Occipital lobe (tissue), 2 donors: ENCODE results near the gene ABI3. TPM values are rescaled to one million over a fixed set of nuclear protein-coding genes. Genes with fewer than 3 reads are reported as not detected.

Experiments used
- DNase-seq: peaks from one replicate; lab custom pipeline; 2025; lab: John Stamatoyannopoulos, UW
- total RNA-seq: library from RNA; depleted of rRNA; stranded (reverse); fragments of >200 nt; gene quantifications from one replicate; pipeline ENCODE4 v1.2.3, GENCODE V29; 2014

Gene ABI3
- total RNA-seq, 1 donor from 2014 or later = 0.62 TPM

DNA sequence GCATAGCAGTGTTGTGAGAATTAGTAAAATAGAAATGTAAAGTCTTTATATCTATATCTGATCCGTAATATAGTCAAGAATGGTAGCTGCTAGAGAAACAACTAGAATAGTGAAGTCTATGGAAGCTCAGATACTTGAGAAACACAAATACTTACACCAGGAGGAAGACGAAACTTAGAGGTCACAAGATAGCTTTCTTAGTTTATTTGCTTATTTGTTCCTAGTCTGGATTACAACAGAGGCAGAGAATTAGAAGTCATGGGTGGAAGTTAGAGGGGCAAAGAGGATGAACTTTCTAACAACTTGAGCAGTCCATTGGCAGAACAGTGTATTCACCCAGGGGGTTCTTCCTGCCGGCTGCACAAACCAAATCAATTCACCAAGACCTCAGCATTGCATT is 14.0 kb upstream of the ABI3 start:
- no peak for DNase-seq

DNA sequence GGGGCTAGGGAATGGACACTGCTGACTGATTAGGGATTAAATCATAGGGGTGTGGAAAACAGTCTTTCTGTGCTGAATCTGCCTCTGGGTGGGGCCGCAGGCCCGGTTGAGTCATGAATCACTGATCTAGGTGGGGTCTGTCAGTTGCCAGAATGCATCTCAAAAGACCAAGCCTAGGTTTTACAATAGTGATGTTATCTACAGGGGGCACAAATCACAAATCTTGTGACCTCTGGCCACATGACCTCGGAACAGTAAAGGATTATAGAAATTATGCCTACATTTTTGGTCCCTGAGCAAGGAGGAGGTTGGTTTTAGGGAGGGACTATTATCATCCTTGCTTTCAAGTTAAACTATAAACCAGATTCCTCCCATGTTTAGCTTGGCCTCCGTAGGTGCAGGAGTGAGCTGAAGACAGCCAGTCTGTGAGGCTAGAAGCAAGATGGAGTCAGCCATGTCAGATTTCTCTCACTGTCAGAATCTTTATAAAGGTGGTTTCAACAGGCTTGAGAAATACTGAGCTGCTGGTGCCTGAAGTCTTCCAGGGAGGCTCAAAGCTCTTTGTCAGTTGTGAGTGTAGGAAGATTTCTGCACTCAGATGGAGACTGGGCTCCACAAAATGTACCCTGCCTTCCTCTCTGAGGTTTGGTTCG is 13.0 kb upstream of the ABI3 start:
- DNase-seq = no peak

DNA sequence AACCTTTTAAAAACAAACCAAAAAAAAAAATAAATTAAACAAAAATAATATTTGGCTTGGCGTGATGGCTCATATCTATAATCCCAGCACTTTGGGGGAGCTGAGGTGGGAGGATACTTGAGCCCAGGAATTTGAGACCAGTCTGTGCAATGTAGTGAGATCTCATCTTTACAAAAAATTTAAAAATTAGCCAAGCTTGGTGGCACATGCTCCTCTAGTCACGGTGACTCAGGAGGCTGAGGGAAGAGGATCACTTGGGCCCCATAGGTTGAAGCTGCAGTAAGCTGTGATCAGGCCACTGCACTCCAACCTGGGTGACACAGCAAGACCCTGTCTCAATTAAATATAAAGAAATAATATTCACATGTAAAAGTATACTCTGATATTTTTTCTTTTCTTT is 12.3 kb upstream of the ABI3 start:
- no peak for DNase-seq

DNA sequence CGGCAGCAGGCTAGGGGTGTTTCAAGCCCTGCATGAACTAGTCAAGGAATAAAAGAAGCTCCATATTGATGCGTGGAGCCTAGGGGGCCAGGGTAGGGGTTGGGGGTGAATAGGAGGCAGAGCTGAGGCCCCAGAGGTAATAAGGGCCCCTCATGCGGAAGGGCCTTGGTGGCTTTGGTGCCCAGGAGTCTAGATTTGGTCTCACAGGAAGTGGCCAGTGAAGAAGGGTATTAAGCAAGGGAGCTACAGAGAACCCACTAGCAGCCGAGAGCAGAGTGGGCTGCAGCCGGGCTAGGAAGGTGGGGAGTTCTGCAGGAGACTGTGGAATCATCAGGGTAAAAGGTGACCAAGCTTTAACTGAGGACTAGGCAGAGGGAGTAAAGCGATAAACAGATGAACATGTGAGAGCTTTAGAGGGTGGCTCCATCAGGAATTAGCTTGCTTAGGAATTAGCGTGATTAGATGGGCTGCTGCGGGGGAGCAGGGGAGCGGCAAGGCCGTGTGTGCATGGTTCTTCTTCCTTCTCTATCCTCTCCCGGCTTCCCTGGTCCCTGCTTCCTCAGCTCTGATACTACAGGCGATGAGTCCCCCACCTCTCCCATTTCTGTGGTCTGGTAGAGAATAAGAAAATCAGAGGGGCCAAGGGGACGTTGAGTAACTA is 10.0 kb upstream of the ABI3 start:
- DNase-seq = no peak

DNA sequence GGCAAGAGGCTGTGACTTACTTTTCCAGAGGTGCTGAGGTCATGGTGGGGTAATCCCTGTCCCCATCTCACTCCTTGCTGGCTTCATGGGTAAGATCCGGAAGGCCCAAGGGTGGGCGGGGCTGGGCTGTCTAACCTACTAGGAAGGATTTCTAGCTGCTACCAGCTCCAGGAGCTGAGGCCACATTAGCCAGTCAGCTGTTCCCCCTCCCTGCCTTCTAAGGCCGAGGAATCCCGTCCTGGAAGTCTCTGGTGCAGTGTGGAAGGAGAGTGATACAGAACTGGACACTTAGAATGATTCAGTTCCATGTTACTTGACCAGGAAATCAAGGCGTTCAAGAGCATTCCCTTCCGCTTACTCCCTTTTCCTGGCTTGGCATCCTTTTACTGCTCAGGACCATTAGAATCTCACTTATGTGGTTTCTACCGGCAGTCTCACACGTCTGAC is 9.0 kb upstream of the ABI3 start:
- DNase-seq = no peak

DNA sequence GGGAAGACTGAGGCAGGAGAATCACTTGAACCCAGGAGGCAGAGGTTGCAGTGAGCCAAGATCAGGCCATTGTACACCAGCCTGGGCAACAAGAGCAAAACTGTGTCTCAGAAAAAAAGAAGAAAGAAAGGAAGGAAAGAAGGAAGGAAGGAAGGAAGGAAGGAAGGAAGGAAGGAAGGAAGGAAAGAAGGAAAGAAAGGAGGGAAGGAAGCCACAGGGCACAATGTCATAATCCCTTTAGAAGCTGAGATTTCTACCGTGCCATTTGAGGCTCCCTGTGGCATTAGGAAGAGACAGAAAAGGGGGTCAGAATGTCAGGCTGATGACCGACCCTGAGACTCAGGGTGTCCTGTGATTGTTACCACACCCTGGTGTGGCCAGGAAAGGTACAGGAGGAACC is 6.7 kb upstream of the ABI3 start:
- no peak for DNase-seq

DNA sequence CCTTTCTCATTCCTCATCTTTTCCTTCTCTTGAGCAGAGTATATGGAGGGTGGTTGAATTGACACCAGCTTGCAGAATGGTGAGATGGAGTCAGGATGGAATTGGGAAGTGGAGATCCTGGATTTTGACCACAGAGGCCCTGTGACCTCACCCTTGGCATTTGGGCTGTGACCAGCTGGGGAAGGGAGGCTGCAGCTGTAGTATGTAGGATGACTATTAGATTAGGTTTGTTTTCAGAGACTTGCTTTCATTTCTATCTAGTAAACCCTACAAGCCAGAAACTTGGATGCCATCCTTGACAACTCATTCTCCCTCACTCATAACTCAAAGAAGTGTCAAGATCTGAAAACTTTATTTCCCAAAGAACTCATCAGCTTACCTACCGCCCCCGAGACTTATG is 6.0 kb upstream of the ABI3 start:
- no peak for DNase-seq

DNA sequence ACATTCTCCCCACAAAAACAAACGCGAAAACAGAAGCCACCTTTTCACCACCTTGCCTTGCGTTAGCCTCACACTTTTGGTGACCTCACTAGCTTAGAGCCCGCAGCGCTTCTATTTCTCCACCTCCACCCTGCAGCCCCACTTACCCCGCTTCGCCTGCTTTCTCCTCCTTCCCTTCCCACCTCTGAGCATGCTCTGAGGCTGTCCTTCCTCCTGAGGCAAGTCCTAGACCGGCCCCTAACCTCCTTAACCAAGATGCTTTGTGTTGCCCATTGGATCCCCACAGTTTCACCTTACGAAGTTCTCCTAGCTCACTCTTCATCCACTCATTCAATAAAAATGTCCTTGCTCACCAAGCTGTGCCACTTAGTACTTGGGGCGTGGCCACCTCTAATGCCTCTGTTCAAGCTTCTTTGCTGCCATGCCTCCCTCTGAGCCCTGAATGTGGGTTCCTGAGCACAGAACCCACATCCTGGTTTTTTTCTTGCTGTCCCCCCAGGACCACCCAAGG is 1.4 kb upstream of the ABI3 start:
- no peak for DNase-seq

DNA sequence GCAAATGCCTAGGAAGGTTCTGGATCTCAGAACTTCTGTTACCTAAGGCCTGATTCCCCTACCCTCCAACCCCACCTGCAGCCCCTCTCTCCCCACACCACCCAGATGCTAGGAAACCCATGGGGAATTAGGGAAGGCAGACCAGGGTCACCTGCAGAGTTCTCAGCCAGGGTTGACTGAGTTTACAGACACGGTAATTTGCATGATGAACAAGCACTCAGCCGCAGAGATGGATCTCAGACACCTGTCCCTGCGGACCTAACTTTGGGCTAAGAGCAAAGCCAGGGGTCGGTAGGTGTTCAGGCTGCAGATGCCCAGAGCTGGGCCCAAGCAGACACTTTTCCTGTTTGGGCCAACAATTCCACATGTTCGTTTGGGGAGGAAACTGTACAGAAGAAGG is 2.9 kb downstream of the ABI3 start:
- DNase-seq = no peak

DNA sequence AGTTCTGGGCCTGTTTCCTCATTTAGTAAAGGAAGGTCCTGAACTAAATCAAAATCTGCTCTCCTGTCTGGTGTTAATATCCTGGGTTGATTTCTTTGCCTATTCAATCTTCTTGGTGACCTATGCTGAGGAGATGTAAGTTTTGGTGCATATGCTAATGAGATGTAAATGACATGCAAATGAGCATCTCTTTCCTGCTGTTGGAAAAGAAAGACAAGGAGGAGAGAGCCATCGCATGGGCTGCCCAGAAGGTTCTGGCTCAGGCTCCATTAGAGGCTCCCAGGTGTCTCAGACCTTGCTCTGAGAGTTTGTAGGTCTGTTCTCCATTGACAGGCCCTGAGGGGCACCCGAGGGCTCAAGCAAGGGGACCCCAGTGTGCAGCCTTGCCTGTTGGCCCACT is 3.3 kb downstream of the ABI3 start:
- DNase-seq = no peak

DNA sequence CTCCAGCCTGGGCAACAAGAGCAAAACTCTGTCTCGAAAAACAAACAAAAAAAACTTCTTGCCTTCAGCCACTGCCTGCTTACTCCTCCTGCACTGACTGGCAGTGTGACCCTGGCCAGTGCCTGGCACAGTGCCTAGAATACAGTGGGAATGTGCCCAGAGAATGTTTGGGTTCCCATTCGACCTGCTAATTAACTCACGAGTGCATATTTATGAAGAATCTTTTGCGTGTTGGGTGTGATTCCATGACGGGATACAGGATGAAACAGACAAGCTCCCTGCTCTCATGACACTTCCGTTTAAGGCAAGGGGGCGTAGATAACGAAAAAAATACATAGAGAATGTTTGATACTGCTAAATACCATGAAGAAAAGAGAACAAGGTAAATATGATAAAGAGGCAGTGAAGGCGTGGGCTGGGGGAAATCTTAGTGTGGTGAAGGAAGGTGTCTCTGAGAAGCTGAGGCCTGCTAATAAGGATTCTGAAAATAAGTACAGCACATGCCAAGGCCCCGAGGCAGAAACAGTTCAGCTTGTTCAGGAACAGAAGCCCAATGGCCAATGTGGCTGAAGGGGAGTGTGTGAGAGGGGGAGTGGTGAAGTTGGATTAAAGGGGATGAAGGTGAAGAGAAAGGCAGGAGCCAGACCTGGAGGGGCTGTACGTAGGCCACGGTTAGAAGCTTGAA is 4.3 kb downstream of the ABI3 start:
- no peak for DNase-seq

DNA sequence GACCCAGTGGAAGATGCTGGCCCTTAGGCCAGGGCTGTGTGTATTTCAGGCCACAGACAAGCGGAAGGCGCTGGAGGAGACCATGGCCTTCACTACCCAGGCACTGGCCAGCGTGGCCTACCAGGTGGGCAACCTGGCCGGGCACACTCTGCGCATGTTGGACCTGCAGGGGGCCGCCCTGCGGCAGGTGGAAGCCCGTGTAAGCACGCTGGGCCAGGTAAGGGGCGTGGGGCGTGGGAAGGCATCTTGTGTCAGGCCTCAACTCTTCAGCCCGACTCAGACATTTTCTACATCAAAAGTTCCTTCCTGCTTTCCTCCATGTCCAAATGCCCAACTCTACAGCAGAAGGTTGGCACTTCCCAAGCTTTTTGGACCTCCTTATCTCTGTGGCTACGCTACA is 6.0 kb downstream of the ABI3 start:
- DNase-seq = no peak

DNA sequence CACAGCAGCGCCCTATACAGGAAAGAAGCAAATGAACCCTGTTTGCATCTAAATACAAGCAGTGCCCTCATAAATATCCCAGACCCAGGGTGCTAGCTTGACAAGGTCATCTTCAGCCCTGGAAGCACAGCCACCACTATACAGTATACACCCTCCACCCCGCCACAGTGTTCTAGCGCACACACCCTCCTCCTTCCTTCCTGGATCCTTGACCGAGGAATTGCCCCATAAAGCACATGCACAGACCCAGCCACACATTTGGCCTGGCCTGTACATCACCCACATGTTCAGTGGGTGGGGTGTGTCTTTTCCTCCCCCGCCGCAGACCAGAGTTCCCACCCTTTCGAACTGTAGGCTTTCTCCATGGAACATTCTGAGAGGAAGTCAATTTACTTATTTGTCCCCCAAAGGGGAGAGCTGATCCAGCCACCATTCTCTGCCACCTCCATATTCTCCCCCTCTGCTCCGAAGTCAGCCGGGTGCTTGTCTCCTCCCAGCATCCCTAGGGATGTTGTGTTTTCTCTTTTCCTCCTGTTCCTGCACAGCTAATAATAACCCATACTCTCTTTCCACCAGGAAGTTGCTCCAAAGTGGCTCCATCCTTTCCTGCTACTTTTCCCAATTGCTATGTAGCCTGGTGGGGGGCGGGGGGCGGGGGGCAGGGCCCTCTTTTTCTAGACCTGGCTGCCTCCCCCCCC is 6.6 kb downstream of the ABI3 start:
- no peak for DNase-seq

DNA sequence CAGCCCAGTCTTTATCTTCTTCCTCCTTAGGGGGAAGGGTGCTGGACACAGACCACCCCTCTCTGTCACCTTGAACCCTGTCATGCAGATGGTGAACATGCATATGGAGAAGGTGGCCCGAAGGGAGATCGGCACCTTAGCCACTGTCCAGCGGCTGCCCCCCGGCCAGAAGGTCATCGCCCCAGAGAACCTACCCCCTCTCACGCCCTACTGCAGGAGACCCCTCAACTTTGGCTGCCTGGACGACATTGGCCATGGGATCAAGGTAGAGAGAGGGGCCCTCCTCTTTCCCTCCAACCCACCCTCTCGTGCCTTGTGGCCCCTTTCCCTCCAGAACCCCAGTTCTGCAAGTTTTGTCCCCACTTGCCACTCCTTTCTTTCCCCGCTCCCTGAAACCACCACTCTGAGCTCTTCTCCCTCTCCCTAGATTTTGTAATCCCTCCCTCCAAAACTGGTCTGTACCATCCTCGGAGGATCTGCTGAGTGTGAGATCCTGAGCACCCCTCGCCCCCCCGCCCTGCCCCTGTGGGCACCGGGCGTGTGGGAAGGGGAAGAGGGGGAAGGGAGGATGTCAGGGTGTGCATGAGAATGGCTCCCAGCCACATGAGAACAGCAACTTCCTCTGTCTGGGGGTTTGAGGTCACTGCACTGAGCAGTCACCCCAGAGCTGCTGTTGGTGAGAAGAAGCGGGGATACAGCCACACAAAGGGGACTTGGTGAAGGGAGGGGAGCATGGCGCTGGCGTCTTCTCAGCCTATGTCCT is 7.3 kb downstream of the ABI3 start:
- DNase-seq = no peak

DNA sequence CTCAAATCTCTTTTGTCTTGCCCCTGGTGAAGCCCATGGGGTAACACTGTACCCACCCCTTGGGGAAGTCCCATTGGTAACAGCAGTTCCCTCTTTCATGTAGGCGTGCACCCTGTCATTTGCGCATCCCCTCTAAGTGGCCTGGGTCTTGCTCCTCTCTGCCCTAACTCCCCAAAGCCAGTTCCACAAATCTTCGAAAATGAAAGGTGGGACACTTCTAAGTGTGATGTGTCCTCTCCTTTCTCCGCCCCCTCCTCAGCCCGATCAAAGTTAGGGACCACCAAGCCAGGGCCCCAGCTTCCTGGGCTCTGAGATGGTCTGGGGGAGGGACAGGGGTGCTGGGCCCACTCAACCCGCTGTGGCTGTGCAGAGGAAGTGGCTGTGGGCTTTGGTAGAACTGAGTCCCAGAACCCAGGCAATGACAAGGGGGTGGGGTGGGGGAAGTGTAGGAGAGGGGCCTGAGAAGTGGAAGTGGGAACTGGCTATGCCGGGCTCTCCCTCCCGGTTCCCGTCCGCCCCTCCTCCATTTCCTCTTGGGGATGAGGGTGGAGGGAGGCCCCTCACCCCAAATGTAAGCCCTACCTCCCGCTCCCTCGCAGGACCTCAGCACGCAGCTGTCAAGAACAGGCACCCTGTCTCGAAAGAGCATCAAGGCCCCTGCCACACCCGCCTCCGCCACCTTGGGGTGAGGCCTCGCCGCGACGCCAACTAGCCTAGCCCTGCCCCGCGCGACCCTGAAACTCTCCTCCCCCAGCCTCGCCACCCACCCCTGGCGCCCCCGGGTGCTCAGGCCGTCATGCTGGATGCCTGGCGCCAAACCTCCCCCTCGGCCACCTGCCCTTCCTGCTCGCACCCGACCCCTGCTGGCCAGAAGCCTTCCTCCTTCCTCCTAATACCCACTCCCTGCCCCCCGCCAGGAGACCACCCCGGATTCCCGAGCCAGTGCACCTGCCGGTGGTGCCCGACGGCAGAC is 8.7 kb downstream of the ABI3 start:
- no peak for DNase-seq

DNA sequence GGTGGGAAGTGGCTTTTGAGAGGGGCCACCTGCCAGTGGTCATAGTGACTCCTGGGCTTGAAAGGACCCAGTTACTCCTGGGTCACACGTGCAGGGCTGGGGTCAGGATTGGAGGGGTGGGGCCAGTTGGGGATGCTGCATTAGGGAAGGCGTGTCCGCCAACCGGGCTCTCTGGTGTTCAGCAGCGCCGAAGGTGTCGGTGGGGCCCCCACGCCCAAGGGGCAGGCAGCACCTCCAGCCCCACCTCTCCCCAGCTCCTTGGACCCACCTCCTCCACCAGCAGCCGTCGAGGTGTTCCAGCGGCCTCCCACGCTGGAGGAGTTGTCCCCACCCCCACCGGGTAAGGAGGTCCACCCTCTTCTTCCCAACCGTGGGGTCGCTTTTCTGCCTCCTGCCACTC is 9.5 kb downstream of the ABI3 start:
- no peak for DNase-seq

DNA sequence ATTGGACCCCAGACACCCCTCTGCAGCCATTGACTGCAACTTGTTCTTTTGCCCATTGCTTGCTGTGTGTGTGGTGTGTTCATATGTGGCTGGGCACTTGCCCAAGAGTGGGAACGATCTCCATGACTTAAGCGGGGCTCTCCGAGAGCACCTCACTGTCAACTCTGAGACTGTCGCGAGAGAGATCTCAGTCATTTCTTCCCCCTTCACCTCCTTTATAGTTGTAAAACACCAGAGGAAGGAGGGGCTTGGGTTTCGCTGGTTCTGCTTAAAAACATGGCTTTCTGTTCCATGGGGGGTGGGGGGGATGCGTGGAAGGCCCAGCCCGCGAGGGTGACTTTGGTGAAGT is 12.6 kb downstream of the ABI3 start:
- no peak for DNase-seq

DNA sequence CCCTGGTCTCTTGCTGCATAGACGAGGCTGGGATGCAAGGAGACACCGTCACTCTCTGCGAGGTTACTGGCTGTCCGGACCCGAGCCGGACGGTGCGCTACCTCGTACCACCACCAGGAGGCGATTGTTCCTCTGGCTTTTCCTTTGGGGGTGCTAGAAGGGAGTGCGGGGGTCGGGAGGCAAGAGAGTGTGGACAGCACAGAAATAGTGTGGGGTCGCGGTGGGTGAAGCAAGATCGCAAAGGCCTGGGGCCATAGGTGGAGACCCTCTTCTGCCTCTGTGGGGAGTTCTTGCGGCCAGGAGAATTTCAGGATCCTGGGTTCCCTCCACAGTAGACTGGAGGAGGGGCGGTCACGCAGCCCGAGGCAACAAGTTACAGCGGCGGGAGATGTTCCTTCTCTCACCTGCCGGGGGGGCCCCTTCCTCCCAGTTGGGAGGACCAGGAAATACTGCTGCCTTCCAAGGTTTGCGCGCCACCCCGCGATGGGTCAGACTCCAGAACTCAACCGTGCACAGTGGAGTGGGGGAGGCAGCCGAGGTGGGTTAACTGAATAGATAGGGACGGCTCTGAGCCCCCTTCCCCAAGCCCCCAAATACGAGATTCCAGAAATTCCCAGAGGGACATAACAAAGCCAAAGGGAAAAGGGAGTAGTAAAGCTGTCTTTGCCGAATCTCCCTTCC is 13.2 kb downstream of the ABI3 start:
- no peak for DNase-seq

DNA sequence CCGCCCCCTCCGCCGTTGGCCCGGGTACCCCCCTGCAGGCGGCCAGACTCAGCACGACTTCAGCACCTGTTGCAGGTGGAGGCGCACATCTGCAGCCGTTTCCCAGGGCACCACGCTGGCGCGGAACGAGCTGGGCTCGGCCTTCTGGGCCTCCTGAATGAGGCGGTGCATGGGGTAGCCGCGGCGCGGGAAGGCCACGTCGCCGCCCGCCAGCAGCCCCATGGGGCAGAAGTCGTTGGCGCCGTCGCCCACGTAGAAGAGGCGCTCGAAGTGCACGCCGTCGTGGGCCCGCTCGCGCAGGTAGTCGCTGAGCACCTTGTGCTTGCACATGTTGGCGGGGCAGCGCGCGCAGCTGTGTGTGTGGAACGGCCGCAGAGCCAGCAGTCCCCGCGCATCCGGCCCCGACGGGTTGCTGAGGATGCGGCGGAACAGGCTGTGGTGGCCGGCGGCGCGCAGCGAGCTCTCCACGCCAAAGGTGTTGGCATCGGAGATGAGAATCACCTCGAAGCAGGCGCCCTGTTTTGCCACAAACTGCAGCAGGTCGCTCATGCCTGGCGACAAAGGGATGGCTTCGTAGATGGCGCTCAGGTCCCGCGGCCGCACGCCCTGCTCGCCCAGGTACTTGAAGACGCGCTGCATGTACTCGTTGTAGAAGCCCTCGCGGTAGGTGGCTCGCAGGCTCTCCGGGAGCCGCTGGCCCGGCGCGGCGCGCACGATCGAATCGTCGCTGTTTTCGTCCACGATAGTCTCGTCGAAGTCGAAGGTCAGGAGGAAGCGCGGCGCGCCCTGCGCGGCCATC is 13.9 kb downstream of the ABI3 start:
- DNase-seq = no peak
